ENCODE results near the gene ARHGAP22.

The ARHGAP22 gene

DNA sequence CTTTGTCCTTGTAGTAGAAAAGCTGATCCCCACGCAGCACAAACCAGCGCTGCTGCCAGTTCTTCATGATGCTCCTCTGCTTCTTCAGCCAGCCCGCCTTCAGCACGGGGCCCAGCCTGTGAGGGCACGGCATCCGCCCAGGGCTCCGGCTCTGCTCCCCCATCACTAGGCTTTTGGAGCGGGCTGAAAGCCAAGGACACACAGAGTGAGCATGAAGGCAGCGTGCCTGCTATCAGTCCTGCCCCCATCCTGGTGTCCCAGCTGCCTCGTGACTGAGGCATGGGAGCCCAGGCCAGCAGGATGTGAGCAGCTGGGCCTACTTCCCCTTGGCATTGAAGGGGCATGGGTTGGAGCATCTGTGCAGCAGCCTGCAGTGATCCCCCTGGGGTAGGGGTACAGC lies 21.9 kb downstream of the ARHGAP22 start:
- DNase-seq = no peak

DNA sequence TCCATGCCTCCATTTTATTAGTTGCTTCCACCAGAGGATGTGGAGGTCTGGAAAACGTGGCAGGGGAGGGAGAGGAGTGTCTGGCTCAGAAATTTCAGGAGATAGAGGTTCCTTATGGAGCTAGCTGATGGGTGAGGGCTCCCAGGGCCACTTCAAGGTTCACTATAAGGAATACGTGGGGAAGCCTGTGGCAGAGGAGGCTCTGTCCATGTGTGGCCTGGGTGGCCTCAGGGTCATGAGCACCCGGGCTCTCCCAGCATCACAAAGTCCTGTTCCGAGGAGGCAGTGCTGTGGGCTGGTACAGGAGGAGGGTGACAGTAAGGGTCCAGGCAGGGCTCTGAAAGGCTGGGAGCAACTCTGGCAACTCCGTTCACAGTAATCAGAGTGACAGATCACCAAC lies 24.6 kb downstream of the ARHGAP22 start:
- DNase-seq = no peak

DNA sequence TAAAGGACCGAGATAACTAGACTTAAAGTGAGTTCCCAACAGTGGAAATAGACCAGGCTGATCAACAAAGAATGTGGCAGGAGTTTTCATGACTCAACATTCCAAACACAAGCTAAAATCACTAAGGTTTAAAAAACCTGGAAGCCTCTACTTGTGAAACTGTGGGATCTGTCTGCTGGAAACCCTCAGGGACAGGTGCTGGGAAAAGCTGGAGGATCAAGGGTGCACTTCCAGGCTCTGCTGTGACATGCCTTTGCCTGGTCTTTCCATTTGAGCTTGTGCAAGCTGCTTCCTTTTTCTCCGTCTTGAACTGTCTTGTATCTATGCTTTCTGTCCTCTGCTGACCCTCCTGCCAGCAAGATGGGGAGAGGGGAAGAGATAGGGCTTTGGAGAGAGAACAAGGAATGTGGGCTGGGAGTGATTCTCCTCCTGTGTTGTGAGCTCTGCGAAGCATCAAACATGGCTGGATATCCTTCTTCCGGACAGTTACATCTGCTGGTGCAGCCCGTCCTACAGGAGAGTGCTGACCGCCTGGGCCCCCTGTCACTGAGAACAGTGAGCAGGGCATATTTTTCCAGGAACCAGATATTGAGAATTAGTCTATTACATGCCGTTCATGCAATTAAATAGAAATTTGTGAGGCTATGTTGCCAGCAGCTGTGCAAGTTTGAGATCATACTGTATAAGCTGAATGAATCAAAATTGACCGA lies 25.5 kb downstream of the ARHGAP22 start:
- DNase-seq = peak in 2 of 3 donors; percentile 18 to 20

DNA sequence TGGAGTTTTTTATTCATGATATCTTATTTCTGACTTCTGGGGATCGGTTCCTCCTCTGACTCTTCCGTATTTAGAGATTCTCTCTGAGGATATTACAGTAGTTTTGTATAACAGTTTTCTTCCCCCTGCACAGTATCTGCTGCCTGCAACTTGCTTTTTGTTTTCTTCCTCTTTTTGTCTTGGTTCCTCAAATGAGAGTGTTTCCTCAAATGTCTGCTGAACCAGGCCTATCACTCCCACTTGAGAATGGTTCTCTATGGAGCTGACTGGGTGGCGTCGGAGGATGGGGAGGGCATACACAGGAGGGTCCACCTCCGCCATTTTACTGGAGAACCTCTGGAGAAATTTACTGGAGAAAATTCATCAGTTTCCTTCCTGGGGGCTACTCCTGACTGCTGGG lies 27.7 kb downstream of the ARHGAP22 start:
- peak; percentile 77 to 90 (median 88) for DNase-seq

DNA sequence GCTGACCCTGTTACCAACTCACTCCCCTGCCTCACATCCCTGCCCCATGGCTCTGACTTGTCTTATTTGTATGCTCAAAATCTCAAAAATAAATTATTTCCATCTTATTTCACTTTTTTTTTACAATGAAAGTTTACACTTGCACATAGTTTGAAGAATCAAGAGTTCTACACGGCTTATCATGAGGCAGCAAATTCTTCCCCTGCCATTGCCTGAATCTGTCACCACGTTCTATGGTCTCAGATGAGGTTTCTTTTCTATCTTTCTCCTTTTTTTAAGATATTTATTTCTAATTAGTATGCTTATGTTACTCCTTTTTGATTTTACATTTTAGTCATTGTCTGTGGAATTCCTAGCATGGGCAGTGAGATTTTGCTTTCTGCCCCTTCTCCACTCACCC lies 28.4 kb downstream of the ARHGAP22 start:
- DNase-seq = no peak

DNA sequence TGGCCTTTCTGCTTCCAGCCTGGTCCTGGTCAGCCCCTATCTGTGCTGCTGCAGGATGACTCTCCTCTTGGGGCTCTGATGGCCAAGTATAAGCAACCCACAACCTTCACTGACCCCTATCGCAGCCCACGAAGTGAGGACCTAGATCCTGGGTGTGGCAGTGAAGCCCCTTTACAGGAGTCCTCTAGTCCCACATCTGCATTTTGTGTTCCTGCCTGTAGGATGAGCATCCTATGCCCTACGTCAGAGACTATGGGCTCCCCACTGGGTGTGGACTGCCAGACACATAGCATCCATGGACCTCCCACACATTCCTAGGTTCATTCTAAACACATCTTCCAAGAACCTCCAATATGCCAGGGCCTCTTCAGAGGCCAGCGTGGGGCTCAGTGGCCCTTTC lies 29.0 kb downstream of the ARHGAP22 start:
- DNase-seq = no peak

DNA sequence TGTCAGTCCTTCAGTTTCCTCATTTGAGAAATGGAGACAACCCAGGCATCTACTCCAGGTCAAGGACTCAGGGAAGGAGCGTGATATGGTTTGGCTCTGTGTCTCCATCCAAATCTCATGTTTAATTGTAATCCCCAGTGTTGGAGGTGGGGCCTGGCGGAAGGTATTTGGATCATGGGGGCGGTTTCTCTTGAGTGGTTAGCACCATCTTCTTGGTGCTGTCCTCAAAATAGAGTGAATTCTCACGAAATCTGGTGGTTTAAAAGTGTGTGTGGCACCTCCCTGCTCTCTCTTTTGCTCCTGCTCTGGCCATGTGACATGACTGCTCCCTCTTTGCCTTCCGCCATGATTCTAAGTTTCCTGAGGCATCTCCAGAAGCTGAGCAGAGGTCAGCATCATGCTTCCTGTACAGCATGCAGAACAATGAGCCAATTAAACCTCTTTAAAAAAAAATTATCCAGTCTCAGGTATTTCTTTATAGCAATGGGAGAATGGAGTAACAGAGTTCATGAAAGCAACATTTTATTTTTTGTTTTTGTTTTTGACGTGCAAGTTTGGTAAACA lies 30.0 kb downstream of the ARHGAP22 start:
- DNase-seq = no peak

DNA sequence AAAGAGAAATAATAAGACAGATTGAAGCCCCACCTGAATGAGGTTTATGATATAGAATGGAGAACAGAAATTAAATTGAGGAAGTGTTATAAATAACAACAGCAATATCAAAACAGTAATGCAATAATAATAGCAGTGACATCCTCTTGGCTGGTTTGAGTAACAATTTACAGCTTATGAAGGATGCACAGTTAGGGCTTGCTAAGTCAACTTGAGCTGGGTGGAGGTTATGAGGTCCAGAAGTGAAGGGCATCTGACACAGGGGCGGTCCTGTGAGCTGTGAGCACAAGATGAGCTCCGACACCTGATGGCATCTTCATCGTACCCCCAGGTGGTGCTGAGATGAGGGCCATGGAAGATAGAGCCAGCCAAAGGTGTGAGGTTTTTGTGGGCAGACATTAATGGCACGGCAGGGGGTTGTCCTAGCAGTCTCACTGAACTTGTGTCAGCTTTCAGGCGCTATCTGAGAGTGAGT lies 30.5 kb downstream of the ARHGAP22 start:
- DNase-seq = peak in 1 of 3 donors; percentile 31

DNA sequence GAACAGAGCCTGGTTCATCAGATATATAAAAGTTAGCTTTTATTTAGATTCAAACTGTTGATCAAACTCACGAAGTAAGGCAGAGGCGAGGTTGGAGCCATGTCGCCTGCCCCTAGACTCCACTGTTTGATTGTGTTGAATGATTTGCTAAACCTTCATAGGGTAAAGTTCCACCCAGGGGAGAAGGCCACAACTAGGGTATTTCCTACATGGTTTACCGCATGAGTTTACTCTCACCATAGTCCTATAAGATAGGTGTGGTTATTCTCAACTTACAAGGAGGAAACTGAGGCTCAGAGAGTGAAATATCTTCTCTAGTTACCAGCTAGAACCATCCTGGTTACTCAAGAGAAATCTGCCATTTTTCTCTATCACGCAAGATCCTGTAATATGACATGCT lies 31.8 kb downstream of the ARHGAP22 start:
- DNase-seq = no peak

DNA sequence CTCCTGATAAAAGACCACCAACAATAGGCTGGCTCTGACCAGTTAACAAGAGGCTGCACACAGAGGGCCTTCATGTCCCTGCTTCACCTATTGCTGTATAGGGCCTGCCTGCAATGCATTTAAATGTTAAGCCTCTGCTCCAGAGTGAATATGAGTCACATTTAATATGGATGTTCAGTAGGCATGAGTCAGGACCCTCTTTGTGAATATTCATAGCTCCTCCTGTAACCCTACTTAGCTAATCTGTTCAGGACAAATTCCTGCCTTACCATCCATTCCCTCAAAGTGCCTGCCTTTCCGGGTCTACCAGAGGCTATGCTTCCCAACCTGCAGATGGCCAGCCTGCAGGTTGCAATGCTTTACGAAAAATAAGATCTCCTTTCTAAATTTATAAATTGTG lies 32.5 kb downstream of the ARHGAP22 start:
- peak in 2 of 3 donors; percentile 17 to 29 for DNase-seq

DNA sequence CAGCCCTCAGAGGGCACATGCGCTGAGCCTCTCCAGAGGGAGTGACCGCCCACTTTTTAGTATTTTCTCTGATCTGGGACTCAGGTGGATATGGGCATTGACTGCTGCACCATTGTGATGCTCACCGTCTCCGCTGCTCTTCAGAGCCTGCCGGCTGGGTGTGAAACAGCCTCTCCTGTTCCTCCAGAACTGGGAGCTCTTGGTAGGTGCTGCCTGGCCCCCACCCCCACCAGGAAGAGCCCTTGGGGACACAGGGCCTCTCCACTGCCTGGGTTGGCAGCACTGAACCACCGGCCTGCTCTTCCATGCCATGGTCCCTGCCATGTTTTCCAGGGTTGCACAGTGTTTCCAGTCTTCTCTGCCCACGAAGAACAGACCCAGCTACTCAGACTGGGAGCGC lies 36.3 kb downstream of the ARHGAP22 start:
- DNase-seq = no peak

DNA sequence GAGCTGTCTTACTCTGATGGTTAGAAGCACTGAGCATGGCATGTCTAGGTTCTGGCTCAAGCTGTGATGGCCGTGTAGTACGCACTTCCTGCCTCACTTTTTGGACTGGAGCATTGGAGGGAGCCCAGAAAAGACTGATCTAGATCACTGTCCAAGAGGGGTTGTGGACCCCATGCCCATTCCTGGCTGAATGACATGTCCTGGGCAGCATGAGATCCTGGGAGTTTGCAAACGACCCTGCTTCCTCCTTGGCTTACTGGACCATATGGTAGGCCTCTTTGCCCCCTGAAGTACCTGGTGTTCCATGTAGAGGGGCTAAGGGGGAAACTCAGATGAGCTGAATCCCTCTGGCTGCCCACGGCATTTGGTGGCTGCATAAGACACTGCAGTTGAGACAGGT lies 36.7 kb downstream of the ARHGAP22 start:
- DNase-seq = no peak

DNA sequence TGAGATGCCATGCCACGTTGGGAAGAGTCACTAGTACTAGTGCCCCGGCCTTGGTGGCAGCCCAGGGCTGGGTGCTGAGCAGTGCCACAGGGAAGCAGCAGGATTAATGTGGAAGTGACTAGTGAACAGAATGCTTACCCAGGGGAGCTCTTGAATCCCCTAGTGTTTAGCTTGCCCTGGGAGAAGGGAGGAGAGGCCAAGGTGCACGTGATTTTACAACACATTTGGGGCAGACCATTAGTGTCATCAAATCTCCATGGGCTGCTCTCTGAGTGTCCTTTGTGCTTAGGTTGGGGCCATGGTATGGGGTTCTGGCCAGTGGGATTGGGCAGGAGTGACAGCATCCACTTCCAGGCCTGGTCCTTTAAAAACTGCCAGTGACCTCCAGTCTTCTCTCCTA lies 37.5 kb downstream of the ARHGAP22 start:
- DNase-seq = no peak

DNA sequence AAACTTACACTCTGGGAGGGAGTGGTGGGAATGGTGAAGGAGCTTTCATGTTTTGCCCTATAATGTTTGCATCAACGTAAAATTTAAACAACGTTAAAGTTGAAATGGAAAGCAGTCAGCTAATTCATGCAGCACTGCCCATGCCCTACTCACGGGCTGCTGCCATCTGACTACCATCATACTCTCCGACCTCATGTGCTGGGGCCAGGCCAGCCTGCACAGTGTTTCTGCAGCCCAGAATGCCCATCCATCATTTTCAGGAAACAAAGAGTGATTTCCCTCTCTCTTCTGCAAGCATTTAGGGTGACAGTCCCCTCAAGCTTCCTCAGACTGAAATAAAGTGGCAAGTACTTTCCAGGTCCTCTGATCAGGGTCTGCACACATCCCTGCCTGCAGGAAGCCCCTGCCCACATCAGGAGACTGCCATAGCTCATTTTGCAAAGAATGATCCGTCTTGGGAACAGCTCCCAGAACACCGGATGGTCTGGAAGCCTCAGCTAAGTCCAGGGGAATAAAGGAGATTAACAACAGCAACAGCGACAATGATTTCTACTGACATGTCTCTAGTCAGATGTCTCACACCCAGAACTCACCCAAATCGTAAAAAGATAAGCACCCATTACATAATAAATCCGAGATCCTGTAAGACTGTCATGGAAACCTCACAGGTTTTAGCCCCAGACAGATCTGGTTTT lies 40.3 kb downstream of the ARHGAP22 start:
- no peak for DNase-seq

DNA sequence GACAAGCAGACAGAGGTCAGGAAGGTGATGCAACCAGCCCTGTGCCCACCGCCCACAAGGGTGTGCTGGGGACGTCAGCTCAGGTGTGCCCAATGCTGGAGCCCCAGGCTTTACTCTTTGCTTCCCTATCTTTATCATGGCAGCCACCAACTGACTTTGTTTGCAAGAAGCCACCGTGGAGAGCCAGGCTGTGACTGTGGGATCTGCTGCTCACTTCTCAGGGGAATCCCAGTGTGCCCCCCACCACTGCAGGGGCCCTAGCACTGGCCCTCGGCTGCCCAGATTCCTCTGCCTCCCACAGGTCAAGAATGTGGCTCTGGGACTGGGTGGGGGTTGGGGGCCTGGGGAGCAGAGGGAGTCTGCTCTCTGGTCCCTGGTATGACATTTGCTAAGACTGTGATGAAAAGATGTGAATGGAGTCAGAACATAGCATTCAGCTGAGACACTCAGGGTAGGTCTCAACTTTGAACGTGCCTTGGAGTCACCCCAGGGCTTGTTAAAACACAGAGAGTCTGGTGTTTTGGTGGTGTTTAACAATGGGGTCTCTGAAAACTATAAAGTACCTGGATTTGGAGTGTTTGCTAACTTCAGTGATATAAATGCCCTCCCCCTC lies 47.3 kb downstream of the ARHGAP22 start:
- DNase-seq = no peak

DNA sequence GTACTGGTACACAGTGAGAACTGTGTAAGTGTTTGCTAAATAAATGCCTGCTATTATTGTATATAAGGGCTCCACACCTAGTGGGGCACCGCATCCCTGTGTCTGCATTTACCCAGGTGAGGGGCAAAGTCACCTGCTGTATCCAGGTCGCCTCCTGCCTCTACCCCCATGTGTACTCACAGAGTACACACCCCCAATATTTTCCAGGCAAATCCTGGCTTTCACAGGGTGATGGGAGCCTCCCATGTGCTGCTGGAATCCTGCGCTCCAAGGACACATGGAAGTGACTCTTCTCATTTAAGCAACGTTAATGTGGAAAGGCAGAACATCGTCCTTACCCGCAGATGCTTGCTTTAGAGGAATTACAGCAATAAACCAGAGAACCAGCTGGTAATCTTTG lies 48.2 kb downstream of the ARHGAP22 start:
- DNase-seq = no peak

DNA sequence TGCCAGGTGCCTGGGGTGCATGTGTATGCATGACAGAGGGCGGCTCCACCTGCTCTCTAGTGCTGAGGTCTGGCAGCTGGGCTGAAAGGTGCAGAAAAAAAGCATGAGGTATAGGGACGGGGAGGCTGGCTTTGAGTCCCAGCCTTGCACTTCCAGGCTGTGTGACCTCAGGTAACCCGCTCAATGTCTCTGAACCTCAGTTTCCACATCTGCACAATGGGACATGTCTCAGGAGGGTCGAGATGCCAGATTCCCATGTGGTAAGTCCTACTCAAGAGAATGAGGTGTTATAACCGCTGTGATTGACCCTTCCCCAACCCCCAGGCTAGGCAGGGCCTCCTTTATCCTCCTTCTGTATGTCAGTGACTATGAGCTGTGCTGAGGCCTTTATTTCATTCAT lies 48.8 kb downstream of the ARHGAP22 start:
- DNase-seq = no peak

DNA sequence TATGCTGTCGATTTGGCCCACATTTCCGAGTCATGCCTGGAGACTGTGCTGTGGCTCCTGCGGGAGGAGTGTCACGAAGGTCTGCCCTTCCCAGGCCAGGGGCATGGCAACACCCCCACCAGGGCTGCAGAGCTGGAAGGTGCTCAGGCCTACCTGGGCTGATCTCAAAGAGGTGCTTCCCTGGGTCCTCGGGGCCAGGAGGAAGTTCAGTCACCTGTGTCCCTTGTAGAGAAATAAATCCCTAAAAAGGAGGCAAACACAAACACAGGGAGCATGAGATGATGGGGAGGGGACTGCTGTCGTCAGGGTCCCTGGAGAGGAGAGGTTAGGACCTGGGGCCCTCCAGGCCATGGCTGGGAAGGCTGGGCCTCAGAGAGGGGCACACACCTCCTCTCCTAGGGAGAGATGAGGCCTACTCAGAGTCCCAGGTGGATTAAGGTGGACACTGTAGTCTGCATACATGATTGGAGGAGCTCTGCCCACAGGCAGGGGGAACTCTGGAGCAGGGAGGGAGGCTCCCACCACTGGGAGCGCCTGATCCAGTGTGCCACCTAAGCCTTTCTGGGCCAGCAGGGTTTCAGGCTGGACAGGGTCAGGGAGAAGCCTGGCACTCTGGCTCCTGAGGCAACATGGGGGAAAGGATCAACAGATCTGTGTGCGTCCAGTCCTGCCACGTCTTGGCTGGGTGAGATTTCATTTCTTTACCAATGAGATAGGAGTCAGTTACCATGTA lies 49.4 kb downstream of the ARHGAP22 start:
- DNase-seq = no peak

DNA sequence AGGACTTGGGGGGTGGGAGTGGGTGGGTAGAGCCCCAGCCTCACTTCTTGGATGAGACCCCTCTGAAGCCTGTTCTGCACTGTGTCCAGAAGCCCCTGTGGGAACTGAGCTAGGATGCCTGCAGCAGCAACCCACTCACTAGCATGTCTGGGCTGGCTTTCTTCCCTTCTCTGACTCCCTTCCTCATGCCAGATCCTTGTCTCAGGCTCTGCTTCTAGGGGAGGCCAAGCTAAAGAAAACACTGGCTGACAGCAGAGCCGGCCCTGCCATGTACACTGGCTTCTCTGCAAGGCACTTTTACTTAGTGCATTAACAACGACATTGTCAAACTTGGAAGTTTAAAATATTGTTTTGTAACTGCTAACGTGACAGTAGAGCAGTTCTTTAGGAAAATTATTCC lies 50.2 kb downstream of the ARHGAP22 start:
- DNase-seq = no peak

DNA sequence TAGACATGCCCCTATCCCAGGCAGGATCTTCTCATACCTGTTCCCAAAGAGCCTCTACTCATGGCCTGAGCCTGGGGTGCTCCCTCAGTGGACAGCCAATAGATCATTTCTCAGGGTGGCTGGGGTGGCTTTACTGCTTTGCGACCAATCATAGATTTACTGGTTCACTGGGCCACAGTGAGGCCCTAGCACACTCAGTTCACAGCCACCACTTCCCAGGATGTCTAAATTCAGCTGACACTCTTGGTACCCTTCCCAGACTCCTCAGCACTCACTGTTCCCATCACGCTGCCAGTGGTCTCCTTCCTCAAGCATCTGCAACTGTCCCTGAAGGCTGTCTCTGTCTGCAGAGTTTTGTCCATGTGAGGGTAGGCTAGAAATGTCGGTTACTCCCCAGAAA lies 50.6 kb downstream of the ARHGAP22 start:
- no peak for DNase-seq

DNA sequence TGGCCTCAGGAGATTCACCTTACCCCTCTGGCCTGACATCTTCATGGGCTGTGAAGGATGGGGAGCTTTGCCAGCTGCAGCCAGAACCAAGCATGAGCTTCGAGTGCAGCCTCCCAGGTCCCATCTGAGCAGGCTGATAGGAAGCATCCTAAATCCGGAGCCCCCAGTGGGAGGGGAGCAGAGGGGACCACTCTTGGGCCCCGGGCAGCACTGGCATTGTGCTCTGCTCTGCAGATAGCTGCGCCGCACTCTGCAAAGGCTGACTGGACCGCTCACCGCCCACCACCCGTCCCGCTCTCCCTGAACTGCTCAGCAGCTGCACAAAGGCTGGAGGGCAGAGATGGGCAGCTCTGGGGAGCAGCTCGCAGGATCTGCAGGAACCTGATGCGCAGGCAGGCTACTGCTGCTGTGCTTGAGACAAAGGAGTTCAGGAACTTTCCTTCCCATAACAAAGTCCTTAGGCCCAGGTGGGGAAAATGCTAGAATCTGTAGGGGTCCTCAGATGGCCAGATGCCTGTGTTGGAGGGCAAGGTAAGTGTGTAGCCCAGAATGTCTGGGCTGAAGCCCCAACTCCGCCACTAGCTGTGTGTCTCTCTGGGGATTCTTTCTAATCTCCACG lies 51.8 kb downstream of the ARHGAP22 start:
- no peak for DNase-seq

DNA sequence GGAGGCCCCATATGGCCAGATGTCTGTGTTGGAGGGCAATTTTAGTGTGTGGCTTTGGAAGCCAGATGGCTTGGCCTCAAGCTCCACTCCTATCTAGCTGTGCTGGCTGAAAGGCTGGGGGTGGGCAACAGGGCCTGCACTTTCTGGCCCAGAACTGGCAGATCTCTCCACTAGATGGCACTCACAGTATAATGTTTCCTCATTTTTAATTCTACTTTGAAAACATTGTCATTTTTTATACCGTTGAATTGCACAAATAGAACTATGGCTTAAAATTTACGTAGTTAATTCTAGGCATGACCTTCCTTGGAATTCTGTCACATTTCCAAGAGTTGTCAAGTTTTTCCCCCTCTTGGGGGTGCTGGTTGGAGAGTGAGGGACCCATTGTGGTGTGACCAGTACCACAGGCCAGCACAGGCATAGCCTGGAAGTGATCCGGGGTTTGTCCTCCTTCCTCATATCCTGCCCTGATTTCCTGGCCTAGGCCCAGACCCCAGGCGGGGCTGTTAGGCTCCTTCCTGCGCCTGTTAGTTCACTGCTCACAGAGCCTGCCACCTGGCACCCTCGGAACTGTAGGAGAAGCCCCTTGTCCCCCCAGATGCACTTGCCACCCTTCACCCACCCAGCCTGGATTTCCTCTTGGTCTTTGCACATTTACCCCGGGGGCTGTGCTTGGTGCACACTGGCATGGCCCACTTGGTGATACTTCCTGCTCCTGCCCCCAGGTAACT lies 52.8 kb downstream of the ARHGAP22 start:
- peak; percentile 75 to 83 (median 76) for DNase-seq
